Stimulated activated CD4-positive, alpha-beta T cell treated with anti-CD3 and anti-CD28 coated beads, Interleukin-2, amount 100 ng/mL, for 48 hours (primary cell): ENCODE measurements around the gene TYW3.

Experiments
- DNase-seq, 2 donors: peaks; one replicate each; pipeline ENCODE4 v3.0.0-alpha.2; 2020

Gene TYW3, protein sequence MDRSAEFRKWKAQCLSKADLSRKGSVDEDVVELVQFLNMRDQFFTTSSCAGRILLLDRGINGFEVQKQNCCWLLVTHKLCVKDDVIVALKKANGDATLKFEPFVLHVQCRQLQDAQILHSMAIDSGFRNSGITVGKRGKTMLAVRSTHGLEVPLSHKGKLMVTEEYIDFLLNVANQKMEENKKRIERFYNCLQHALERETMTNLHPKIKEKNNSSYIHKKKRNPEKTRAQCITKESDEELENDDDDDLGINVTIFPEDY

DNA sequence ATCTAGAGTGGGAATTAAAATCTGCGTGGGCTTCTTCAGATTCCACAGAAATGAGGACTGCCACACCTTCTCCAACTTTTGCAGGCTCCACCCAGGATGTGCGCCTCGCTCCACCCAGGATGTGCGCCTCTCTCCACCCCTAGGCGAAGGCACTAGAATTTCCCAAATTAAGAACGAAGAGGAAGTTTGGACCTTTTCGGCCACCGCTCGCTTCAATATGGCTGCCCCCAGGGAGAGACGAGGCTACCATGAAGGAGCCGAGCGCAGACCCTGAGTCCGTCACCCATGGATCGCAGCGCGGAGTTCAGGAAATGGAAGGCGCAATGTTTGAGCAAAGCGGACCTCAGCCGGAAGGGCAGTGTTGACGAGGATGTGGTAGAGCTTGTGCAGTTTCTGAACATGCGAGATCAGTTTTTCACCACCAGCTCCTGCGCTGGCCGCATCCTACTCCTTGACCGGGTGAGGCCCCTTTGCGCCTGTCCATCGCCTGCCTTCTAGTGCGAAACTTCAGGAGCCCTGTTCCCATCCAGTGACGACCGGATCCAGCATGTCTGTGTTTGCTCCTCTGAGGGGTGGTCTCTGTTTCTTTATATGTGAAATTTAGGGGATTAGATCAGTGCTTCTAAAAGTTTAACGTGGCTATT is at the start of gene TYW3, which contains the start of gene CRYZ:
TYW3 (plus strand) TSS at position 193 of the 644 bp plus-strand sequence; CDS start at position 286, 93 bp downstream.
CRYZ (minus strand) TSS at position 91 of the 644 bp plus-strand sequence. CDS start 8,229 bp downstream, outside the sequence.
- peak; percentile 73 to 78 for DNase-seq

DNA sequence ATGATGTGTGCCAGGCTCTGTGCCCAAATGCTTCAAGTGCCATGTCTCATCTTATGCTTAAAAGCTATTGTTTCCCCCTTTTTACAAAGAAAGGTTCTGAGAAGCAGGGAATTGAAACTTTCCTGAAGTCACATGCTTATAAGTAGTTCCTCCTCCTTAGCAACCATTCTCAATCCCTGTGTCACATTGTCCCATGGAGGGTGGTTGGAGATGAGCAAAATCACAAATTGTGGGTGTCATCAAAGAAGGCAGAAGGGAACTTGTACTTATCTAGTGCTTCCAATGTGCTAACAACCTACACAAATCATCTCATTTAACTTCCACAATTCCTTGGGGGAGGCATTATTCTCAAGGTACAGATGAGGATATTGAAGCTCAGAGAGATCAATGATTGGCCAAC is 49.3 kb upstream of the TYW3 start:
- DNase-seq = no peak

DNA sequence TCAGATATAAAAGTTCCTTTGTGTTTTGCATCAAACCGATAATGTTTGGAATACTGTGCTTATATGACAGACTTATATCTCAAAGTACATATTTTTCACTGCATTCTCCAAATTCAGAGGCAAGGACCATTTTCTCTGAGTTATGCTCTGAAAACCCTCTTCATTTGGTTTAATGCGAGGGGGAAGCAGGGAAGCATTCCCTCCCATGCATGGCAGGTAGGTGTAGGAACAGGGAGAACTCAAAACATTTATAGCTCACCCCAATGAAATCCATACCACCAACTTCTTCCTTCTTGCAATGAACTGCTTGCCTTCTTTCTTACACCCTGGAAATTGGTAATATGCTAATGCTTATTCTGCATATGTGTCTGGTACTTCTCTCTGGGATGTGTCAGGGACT is 48.7 kb upstream of the TYW3 start:
- DNase-seq = no peak

DNA sequence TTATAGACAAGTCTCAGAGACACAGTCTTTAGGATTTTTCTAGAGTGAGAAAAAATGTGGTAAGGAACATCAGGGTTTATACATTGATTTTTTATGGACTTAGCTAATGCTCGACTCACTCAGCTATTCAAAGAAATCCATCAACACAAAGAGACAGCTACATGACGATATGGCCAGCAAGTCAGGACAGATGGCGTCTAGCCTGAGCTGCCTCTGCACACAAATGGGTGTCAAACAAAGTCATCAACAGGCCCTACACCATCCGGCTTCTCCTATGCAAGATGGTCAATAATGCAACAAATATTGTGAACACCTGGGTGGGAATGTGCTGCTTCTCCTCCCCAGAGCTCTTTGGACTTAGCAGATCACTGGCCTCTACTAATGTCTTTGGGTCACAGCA is 46.0 kb upstream of the TYW3 start:
- no peak for DNase-seq

DNA sequence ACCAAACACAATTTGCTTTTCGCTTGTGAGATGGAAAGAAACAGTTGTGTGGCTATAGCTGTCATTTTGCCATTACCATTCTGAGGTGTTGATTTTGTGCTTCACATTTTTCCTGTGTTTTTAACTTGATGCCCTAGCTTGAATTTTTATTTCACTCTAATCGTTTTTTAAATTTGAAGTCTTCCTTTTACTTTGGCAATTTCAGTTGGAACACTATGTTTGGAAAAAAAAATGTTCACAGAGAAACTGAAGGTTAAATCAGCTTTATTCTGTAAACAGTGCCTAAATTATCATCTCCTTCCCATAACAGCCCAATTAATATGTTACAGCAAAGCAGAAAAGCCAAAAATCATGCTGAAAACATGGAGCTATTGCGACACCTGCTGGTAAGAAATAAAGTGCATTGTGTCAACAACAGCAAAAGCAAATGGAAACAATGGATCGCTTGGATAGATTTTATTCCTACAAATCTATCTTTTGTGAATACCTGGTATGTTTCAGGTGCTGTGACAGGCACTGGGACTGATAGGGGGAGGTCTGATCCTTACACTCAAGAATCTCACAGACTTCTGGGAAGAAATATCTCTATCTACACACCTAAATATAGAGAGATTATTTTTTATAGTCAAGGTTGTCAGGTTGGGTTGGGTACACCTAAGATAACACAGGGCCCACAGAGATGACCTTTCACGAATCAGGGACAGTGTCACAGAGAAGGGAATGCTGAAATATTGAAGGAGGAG is 43.2 kb upstream of the TYW3 start:
- peak; percentile 38 to 46 for DNase-seq

DNA sequence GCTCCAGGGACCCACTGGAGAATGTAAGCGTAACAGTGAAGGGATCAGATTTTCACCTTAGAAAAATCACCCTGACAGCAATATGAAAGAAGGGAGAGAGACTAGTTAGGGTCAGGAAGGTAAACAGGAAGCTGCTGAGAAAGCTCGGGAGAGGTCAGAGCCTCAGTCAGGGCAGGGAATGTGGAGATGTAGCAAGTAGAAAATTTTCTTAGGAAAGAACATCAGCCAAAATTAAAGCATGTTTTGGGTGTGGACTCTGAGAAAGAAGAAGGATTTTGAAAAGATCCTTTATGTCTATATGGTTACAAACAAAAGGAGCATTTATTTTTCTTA is 42.6 kb upstream of the TYW3 start:
- DNase-seq = no peak

DNA sequence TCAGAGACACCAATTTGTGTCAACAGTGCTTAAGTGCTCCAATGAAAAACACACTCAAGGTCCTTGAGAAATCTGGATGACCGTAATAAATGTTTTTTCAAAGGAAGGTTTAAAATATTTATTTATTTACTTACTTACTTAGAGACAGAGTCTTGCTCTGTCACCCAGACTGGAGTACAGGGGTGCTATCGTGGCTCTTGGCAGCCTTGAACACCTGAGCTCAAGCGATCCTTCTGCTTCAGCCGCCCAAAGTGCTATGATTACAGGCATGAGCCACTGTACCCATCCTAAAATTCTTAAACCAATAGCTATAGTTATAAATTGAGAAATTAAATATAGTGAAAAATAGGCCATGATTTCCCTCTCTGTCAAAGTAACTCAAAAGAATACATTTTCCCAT is 42.0 kb upstream of the TYW3 start:
- DNase-seq = no peak

DNA sequence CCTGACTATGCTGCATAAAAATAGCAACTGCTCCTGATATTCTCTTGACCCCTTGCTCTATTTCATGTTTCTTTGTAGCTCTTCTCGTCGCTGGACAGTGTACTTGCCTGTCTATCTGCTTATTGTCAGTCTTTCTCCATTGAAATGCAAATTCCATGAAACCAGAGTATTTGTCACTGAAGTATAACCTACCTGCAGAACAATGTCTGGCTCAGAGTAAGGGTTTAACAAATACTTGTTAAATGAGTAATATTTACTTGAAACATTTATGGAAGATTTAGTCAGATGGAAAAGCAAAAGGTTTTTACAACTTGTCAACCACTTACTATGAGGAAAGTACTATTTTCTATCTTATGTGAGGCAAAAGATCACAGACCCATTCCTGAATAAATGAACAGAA is 39.5 kb upstream of the TYW3 start:
- DNase-seq = no peak

DNA sequence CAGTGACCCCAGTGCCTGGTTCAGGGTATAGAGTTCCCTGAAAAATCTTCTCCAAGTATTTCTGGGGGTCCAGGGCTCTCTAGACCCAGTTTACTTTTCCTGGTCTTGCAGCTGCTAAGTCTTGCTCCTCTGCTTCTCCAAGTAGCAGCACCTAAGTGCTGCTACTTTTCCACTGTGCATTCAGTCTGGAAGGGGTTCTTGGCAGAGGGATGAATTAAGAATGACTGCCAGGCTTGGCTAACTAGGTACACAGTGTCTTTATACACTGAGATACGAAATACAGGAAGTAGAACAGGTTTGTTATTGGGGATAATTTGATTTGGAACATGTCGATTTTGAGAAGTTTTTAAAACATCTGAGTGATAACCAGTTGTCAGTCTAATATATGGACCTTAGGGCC is 35.1 kb upstream of the TYW3 start:
- no peak for DNase-seq

DNA sequence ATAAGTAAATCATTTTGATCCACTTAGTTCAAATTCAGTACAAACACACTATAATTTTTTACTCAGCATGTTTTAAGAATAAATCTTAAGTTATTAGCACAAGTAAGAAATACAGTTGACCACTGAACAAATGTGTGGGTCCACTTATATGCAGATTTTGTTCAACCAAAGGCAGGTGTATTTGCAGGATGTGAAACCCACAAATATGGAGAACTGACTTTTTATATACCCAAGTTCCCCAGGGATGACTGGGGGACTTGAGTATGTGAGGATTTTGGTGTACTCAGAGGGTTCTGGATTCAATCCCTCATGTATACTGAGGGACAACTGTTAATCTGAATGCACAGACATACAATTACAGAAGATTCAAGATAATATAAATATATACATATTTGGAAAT is 33.6 kb upstream of the TYW3 start:
- no peak for DNase-seq

DNA sequence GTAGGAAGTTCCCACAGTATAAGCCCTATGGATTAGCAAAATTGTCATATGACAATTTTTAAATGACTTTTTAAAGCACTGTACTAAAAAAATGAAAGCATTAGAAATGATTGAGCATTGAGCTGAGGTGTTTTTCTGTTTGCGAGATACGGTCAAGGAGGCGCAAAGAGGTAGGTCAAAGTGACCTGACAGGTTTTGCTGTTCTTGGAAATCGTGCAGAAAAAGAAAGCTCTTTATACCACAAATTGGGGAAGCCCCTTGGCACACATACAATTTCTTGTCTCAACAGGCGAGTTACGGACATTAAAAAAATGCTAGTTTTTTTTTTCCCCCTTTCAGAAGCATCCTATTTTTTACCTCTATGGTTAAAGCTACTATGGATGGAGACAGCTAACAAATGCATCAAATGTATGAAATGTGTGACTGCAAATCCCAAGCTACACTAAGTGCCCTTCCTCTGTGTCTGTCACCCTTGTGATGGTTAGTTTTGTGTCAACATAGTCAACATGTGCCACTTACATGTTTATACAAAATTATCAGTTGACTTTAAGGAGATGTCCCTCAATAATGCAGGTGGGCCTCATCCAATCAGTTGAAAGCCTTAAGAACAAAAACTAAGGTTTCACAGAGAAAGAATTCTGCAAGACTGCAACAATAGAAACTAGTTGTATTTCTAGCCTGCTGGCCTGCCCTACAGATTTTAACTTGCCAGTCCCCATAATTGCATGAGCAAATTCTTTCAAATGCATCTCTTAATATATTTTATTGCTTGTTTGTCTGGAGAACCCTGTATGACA is 29.4 kb upstream of the TYW3 start:
- no peak for DNase-seq

DNA sequence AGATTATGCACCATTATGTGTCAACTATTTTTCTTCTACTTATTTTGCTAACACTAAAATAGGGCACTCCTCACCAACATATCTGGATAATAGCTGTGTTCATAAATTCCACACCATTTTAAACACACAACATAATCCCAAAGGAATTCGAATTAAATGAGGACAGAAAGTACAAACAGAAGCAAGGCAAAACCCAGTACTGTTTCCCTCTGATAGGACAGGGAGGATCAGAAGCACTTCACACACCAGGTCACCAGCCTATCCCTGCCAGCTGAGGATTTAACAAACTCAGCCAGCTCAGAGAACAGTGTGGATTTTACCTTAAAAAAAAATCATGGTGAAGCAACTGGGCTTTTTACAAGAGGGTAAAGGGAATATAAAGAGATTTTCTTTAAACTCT is 20.1 kb upstream of the TYW3 start:
- DNase-seq = no peak

DNA sequence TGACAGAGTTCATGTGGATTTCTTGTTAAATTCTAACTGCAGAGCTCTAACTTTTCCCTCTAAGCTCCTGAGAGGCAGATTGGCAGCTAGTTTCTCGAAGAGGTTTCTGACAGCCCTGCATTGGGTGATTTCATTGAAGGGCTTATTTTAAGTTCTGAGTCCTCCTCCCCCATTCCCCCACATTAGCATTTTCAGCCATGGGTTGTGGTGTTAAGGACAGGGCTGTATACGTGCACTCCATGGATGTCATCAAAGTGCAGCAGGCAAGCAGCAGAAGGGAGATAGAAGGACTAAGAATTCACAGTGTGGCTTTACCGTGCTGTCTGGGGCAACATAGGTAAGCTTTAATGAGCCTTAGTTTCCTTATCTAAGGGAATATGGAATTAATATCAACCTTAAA is 19.1 kb upstream of the TYW3 start:
- no peak for DNase-seq

DNA sequence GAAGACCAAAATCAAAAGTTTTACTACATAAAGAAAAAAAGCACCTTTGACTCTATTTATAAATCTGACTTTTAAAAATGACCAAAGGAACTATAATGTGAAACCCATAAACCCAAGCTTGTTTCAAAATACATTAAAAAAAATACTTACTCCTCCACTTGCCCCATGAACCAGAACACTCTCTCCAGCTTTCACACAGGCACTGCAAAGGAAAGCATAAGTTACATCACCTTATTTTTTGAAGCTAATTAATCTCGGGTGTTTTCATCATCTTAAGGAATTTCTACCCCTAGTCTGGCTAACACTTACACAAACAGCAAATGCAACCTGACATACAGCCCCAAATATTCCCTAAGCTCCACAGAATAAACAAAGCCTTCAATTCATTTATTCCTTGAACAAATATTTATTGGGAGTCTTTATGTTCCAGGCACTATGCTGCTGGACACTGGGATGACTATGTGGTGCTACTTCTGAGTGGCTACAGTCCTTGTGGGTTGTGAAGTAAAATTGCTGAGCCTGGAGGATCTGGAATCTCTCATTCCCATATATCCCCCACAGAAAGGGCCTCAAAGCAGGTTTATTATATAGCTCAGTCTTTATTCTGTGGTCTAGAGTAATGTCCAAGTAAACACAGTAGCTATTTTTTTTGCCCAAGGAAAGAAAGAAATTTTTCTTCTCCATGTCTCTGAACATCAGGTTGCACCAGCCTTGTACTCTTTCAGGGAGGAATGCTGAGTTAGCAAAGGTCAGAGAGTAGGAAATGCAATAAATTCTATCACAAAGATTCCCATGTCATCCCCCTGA is 18.3 kb upstream of the TYW3 start:
- DNase-seq = no peak

DNA sequence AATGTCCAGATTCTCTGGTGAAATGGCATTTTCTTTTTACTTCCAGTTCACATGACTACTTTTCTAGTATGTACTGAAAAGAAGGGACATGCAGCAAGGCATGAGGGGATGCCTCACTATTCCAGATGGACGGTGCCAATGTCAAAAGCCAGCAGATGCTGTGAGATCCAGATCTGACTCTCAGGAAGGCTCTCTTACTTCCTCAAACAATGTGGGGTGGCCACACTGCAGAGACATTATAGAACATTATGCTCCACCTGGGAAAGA is 17.8 kb upstream of the TYW3 start:
- no peak for DNase-seq

DNA sequence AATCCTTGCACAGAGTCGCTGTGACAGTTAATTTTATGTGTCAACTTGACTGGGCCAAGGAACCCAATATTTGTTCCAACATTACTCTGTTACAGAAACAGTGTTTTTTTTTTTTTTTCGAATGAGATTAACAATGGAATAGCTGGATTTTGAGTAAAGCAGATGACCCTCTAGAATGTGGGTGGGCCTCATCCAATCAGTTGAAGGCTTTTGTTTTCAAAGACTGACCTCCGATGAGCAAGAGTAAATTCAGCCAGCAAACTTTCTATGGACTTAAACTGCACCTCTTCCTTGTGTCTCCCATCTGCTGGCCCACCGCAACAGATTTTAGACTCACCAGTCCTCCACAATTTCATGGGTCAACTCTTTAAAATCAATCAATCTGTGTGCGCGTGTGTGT is 17.1 kb upstream of the TYW3 start:
- no peak for DNase-seq

DNA sequence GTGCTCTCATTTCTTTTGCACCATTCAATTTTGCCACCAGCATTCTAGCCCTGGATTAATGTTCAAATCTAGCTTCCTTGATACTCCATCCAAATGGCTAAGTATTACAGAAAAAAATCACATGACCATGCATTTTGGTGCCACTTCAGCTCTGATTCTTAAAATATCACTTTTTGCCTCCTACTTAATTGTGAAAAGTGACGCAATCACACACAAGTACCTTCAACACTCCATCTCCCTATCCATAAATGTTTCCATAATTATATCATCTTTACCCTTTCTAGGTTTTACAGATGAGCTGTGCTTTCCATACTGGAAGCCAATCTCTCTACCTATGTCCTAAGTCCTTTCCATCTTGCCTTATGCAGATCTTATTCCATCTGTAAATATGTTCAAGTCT is 16.1 kb upstream of the TYW3 start:
- DNase-seq = no peak

DNA sequence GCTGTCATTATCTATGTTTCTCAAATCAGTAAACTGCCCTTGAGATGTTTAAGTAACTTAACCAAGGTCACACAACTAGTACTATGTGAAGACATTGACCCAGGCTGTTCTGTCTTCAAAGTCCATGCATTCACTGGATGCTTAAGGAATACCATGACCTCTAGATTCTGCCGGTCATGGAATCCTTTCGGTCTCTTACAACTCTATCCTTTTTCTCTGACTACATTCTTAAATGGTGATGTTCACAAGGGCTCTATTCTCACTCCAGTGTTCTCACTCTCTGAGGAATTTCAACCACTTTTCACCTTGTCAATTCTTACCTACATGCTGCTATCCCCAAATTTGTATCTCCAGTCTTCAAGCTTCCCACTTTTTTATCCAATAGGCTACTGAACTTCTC is 15.3 kb upstream of the TYW3 start:
- no peak for DNase-seq

DNA sequence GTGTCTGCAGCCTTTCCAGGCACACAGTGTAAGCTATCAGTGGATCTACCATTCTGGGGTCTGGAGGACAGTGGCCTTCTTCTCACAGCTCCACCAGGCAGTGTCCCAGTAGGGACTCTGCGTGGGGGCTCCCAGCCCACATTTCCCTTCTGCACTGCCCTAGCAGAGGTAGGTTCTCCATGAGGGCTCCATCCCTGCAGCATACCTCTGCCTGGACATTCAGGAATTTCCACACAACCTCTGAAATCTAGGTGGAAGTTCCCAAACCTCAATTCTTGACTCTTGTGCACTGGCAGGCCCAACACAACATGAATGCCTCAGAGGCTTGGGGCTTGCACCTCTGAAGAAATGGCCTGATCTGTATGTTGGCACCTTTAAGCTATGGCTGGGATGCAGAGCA is 6.9 kb upstream of the TYW3 start:
- DNase-seq = no peak

DNA sequence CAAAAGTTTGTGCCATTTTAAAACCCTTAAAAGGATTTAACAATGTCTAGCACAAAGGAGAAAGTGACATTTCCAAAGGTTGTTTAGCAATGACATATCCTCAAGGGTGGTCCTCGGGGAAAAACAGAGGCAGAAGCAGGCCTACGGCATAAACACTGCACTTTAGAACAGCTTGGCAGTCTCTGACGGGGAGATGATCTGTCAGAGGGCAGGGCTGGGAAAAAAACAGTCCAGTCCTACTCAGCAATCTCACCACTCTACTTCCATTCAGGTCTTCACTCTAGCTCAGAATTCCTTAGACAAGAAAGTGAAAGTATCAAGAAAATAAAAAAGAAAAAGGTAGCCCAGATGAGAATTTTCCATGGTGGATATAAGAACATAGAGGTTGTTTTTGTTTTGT is 4.2 kb upstream of the TYW3 start:
- no peak for DNase-seq

DNA sequence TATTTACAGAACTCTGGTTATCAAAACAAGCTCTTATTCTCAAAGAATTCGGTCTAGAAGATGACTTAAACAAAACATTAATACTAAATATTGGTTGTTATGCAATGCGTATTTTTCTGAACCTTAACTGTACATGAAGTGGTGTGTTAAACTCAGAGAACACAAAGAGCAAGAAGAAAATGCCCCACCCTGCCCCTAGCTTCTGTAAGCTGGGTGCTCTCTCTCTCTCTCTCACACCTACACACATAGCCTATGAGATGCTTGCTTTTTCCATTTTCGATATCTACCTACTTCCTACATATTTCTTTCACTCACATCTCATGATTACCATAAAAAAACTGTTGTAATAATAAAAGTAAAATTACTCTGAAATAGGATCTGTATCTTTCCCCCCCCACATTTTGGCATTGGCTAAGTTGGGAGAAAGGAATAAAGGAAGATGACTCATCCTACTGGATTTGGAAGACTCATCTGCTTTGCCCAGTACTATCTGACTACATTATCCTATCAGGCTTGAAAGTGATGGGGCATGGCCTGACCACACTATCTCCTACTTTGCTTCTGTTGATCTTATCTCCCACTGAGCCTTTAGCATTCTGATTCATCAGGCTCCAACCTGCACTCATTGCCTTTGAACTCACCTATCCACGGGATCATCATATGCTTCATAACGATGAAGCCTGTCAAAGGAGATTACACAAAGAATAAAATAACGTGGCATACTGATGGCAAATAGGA is 3.0 kb upstream of the TYW3 start:
- DNase-seq = no peak

DNA sequence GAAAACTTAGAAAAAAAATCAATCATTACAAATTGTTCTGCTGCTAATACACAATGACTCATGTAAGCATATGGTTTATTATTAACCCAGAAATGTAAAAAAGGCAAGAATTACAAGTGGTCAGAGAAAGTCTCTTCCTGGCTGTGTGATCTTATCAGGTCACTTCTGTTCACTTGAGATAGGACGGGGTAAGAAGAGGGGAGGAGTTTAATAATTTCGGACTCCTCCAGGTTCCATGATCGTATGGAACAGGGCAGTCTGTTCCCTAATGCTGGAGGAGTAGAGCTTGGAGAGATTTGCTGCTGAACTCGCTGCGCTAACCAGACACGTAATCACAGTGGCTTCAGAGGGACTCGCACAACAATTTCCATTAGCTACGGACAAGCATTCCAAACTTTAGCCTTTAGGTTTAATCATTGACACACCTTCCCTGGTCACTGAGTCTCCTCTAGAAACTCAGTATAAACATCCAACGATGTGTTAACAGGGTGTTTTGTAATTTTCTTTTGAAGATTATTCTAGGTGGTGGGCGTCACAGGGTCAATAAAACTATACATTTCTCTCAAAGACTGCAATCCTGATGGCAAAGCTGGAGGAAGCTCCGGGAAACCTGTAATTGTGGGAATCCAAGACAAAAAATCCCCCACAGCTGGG is 1.4 kb upstream of the TYW3 start:
- no peak for DNase-seq
